K562 (cell line): ENCODE data around the gene CYLC1. TPM values are rescaled to one million over a fixed set of nuclear protein-coding genes. Genes with fewer than 3 reads are reported as not detected.

Experiments used
- ATAC-seq: fragments of 200-7000 bp; cut with Tn5 transposase; 3 replicates; pipeline ENCODE4 v1.9.1; 2020; ENCODE audit warnings: moderate library complexity
- BruUV-seq: library from RNA; stranded (reverse); fragments of 400-500 nt; replicated peaks from 2 replicates; lab custom pipeline; 2021; lab: Mats Ljungman, UMichigan
- CTCF ChIA-PET: fragments of 300-600 bp; formaldehyde crosslinking; extraction: SDS; loops from one replicate; lab custom pipeline; 2021; ENCODE audit warnings: low intra/inter-chr PET ratio; lab: Yijun Ruan, JAX
- POLR2A ChIA-PET: fragments of 300-600, 350-650 bp; sonication (Branson Sonifier 250); formaldehyde crosslinking; extraction: SDS; loops from one replicate; lab custom pipeline; 2021; ENCODE audit warnings: antibody characterized with exemption, inconsistent platforms; lab: Yijun Ruan, JAX
- DNase-seq, 4 experiments: peaks; one replicate each; pipeline versions ENCODE4 v3.0.0 to v3.0.0-alpha.2; 2011 to 2018; ENCODE audit warnings: low spot score in 3 of 4, mixed read lengths in 3 of 4; ENCODE audit errors: extremely low read depth in 1 of 4
- FAIRE-seq: peaks from 2 replicates; lab custom pipeline; 2011; peaks lifted over from hg19 to GRCh38; lab: Jason Lieb, UNC
- H2AFZ ChIP-seq: 2 replicates; pipeline ENCODE4 v1.6.0; 2011; ENCODE audit warnings: low read depth, low read length, control low read depth, inconsistent platforms
- H3K27ac ChIP-seq: fragments of 200-600 bp; 3 replicates; pipeline ENCODE4 v1.8.0; 2011; ENCODE audit warnings: low read depth, mild to moderate bottlenecking, control low read depth, inconsistent platforms, low read length, moderate library complexity, mixed read lengths; ENCODE audit errors: extremely low read depth
- H3K27me3 ChIP-seq, 2 experiments: fragments of 300-600 bp in 1 of 2; 2 replicates in 1 of 2; 3 replicates in 1 of 2; pipeline versions ENCODE4 v1.6.0 to v1.8.0; 2011; ENCODE audit warnings: inconsistent platforms in 2 of 2, low read length in 2 of 2, mild to moderate bottlenecking in 1 of 2, mixed read lengths in 1 of 2, moderate library complexity in 1 of 2; ENCODE audit not compliant: control insufficient read depth in 2 of 2, insufficient read depth in 2 of 2
- H3K36me3 ChIP-seq: fragments of 300-600 bp; 3 replicates; pipeline ENCODE4 v1.8.0; 2011; ENCODE audit warnings: mild to moderate bottlenecking, low read length, inconsistent platforms; ENCODE audit not compliant: control insufficient read depth, insufficient read depth
- H3K4me1 ChIP-seq, 2 experiments: fragments of 200-600 bp in 1 of 2; replicated peaks in 1 of 2; 2 replicates in 1 of 2; 3 replicates in 1 of 2; pipeline versions ENCODE4 v1.5.1 to v1.8.0; 2011; ENCODE audit warnings: inconsistent platforms in 2 of 2, low read length in 2 of 2, mild to moderate bottlenecking in 1 of 2, mixed read lengths in 1 of 2, moderate library complexity in 1 of 2; ENCODE audit not compliant: control insufficient read depth in 2 of 2, insufficient read depth in 2 of 2
- H3K4me2 ChIP-seq: 2 replicates; pipeline ENCODE4 v1.6.1; 2011; ENCODE audit warnings: low read length, control low read depth, inconsistent platforms, mixed read lengths; ENCODE audit not compliant: insufficient read depth
- H3K4me3 ChIP-seq: fragments of 200-600 bp; sonication (generic), shearing (Covaris generic); 2 replicates; pipeline ENCODE4 v1.5.1; 2016; ENCODE audit warnings: control low read depth, inconsistent platforms
- H3K79me2 ChIP-seq: fragments of 200-600 bp; 3 replicates; pipeline ENCODE4 v1.8.0; 2011; ENCODE audit warnings: low read length, inconsistent platforms; ENCODE audit not compliant: control insufficient read depth, insufficient read depth
- H3K9ac ChIP-seq, 2 experiments: 2 replicates each; pipeline versions ENCODE4 v1.6.0 to v1.6.1; 2011; ENCODE audit warnings: low read depth in 2 of 2, low read length in 2 of 2, control low read depth in 1 of 2, inconsistent platforms in 1 of 2, mild to moderate bottlenecking in 1 of 2, mixed read lengths in 1 of 2; ENCODE audit not compliant: insufficient read depth in 1 of 2
- H3K9me1 ChIP-seq: one replicate; pipeline ENCODE4 v1.6.0; 2011; ENCODE audit warnings: inconsistent platforms, mild to moderate bottlenecking, low read length, moderate library complexity; ENCODE audit not compliant: control insufficient read depth, insufficient read depth
- H3K9me3 ChIP-seq: replicated peaks from 2 replicates; pipeline ENCODE4 v1.5.1; 2011; ENCODE audit warnings: low read depth, low read length, inconsistent platforms; ENCODE audit not compliant: control insufficient read depth, insufficient read depth
- H4K20me1 ChIP-seq: replicated peaks from 2 replicates; pipeline ENCODE4 v1.6.1; 2011; ENCODE audit warnings: low read length, inconsistent platforms, mixed read lengths; ENCODE audit not compliant: control insufficient read depth, insufficient read depth
- EWSR1 ChIP-seq: fragments of 450-650 bp; IDR thresholded peaks from 2 replicates; pipeline ENCODE4 v1.6.1; 2018; ENCODE audit warnings: borderline replicate concordance, mild to moderate bottlenecking, low read depth, moderate library complexity; ENCODE audit not compliant: partially characterized antibody
- FOXK2 ChIP-seq, 2 experiments: fragments of 450-650 bp; IDR thresholded peaks in 1 of 2; conservative IDR thresholded peaks in 1 of 2; 2 replicates each; pipeline ENCODE4 v1.6.1; 2016; ENCODE audit warnings: low read depth in 2 of 2, mild to moderate bottlenecking in 1 of 2
- RB1 ChIP-seq: fragments of 450-650 bp; IDR thresholded peaks from 2 replicates; pipeline ENCODE4 v1.6.1; 2017; ENCODE audit warnings: low read depth, mild to moderate bottlenecking
- RBM17 ChIP-seq: fragments of 200-400 bp; formaldehyde crosslinking; IDR thresholded peaks from 2 replicates; pipeline ENCODE4 v1.6.1; 2017; ENCODE audit warnings: low read depth, mild to moderate bottlenecking, low read length, borderline replicate concordance
- SRSF7 ChIP-seq: fragments of 200-400 bp; formaldehyde crosslinking; optimal IDR thresholded peaks from 2 replicates; pipeline ENCODE3; 2017; ENCODE audit warnings: mild to moderate bottlenecking, low read depth, low read length
- TFAM ChIP-seq: fragments of 250-450 bp; sonication (Bioruptor Pico); conservative IDR thresholded peaks from 2 replicates; pipeline ENCODE4 v1.5.0; 2021; ENCODE audit warnings: mild to moderate bottlenecking, moderate library complexity
- XRCC5 ChIP-seq: fragments of 200-400 bp; formaldehyde crosslinking; IDR thresholded peaks from 2 replicates; pipeline ENCODE4 v1.6.1; 2017; ENCODE audit warnings: low read depth, mild to moderate bottlenecking, low read length
- ZNF12 ChIP-seq: sonication (generic); formaldehyde crosslinking; IDR thresholded peaks from 2 replicates; pipeline ENCODE4 v1.4.0; 2020; ENCODE audit warnings: mild to moderate bottlenecking, missing genetic modification reagents
- whole genome bisulfite sequencing: fragments of 100-300 bp; shearing (Covaris generic); methylation state at CpG from one replicate; pipeline ENCODE4 v1.1.6; 2016; ENCODE audit warnings: low coverage, mixed read lengths; ENCODE audit not compliant: insufficient coverage; ENCODE audit errors: missing lambda C conversion rate; 5-methylcytosine and 5-hydroxymethylcytosine counted together
- in situ Hi-C: fragments of 300-500 bp; cut with MboI; formaldehyde crosslinking; loops from 4 replicates; pipeline ENCODE4 v1.15.0; 2018; ENCODE audit warnings: inconsistent platforms, mixed read lengths
- intact Hi-C: fragments of 100-400 bp; cut with micrococcal nuclease; formaldehyde crosslinking; loops from 2 replicates; pipeline ENCODE4 v1.14.2; 2022
- polyA plus RNA-seq, 8 experiments: library from polyadenylated mRNA; depleted of rRNA in 4 of 8; stranded (reverse) in 5 of 8; unstranded in 3 of 8; fragments of >200 nt; fragmentation: Nextera tagmentation in 2 of 8; fragmentation: Illumina TruSeq in 1 of 8; extraction: Ambion mirVana in 2 of 8; extraction: Trizol in 1 of 8; gene quantifications; 2 replicates each; pipeline versions ENCODE4 v1.2.1 to v1.2.3, GENCODE V29; 2011 to 2014; ENCODE audit warnings: inconsistent platforms in 1 of 8, missing spikeins in 1 of 8
- total RNA-seq, 7 experiments: library from RNA; depleted of rRNA in 6 of 7; stranded (reverse); fragments of >200 nt in 6 of 7; fragmentation: Illumina TruSeq in 2 of 7; extraction: Trizol in 2 of 7; gene quantifications; 2 replicates each; pipeline versions ENCODE4 v1.2.1 to v1.2.3, GENCODE V29; 2011 to 2021; ENCODE audit warnings: low replicate concordance in 1 of 7
- TF ChIP-seq, protein P1 (sequence below): fragments of 200-800 bp; sonication (Bioruptor generic); IDR thresholded peaks from 2 replicates; pipeline ENCODE4 v1.6.1; 2017; ENCODE audit warnings: missing genetic modification characterization, missing compliant biosample characterization
- TF ChIP-seq, protein P2 (sequence below): fragments of 450-650 bp; IDR thresholded peaks from 2 replicates; pipeline ENCODE4 v1.6.1; 2017; ENCODE audit warnings: antibody characterized with exemption
- TF ChIP-seq, protein P3 (sequence below): conservative IDR thresholded peaks from 2 replicates; pipeline ENCODE4 v1.6.1; 2011; ENCODE audit warnings: low read depth, mild to moderate bottlenecking, low read length; ENCODE audit not compliant: control insufficient read depth
- TF ChIP-seq, protein P4 (sequence below): fragments of 450-650 bp; IDR thresholded peaks from 2 replicates; pipeline ENCODE4 v1.7.0; 2016; ENCODE audit warnings: borderline replicate concordance

The CYLC1 gene
- total and polyA plus RNA-seq, 9 of the 15 experiments (the other 6 are each of a cell fraction or from before 2014, with no cell fraction given): not detected

DNA sequence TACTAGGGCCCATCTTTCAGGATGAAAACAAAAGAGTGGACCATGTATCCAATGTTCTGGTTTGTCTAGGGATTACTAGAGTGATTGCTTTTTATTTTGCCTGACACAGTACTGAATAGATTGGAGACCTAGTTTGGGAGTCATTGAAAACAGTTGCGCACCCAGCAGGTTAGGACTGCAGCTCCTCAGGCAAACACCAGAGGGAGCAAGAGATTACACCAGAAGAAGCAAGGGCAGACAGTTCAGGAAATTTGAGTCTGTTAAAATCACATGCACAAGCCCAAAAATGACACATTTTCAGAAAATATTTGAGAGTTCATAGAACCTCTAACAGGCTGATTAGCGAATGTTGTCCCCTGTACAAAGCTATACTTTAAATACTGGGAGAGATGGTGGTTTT is 55.6 kb downstream of the CYLC1 start (continued):
- TF ChIP-seq, protein P1, sequence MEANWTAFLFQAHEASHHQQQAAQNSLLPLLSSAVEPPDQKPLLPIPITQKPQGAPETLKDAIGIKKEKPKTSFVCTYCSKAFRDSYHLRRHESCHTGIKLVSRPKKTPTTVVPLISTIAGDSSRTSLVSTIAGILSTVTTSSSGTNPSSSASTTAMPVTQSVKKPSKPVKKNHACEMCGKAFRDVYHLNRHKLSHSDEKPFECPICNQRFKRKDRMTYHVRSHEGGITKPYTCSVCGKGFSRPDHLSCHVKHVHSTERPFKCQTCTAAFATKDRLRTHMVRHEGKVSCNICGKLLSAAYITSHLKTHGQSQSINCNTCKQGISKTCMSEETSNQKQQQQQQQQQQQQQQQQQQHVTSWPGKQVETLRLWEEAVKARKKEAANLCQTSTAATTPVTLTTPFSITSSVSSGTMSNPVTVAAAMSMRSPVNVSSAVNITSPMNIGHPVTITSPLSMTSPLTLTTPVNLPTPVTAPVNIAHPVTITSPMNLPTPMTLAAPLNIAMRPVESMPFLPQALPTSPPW (CRISPR knock-in tag): no peak
- TF ChIP-seq, protein P2, sequence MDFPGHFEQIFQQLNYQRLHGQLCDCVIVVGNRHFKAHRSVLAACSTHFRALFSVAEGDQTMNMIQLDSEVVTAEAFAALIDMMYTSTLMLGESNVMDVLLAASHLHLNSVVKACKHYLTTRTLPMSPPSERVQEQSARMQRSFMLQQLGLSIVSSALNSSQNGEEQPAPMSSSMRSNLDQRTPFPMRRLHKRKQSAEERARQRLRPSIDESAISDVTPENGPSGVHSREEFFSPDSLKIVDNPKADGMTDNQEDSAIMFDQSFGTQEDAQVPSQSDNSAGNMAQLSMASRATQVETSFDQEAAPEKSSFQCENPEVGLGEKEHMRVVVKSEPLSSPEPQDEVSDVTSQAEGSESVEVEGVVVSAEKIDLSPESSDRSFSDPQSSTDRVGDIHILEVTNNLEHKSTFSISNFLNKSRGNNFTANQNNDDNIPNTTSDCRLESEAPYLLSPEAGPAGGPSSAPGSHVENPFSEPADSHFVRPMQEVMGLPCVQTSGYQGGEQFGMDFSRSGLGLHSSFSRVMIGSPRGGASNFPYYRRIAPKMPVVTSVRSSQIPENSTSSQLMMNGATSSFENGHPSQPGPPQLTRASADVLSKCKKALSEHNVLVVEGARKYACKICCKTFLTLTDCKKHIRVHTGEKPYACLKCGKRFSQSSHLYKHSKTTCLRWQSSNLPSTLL: no peak
- TF ChIP-seq ZNF12 (CRISPR knock-in tag) (no peak), RBM17 (no peak)

DNA sequence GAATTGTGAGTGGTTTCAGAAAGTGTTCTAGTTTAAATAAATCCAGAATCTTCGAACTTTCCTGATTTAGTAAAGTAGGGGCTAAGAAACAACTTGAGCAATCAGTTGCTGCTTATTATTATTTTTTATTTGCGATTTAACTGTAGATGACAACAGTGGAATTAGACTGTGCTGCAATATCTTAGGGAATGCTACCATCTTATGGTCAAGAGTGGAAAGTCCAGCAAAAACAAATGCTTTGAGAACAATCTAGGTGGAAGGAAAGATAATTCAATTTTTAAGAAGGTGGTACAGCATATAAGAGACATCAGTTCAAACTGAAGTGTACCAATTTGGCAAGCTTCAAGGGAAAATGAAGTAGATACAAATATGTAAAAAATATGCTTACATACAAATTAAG is 73.3 kb downstream of the CYLC1 start:
- POLR2A ChIA-PET: no interaction called here
- no peak for FAIRE-seq

More for the DNA sequence above, 73.3 kb downstream of the CYLC1 start:
- intact Hi-C loops (no loop called here), in situ Hi-C loops (no loop called here)
- Histone ChIP-seq H3K9me3 (no peaks in the 10 kb centered on the region), H3K4me3 (no peak overlapping the region), H3K9ac (no peak overlapping the region), H3K9me1 (no peaks in the 10 kb centered on the region), H2AFZ (no peak overlapping the region), H3K4me1 (no peaks in the 10 kb centered on the region), H3K27me3 (no peaks in the 10 kb centered on the region), H3K36me3 (no peaks in the 10 kb centered on the region), H3K79me2 (no peaks in the 10 kb centered on the region), H3K4me2 (no peak overlapping the region), H3K27ac (no peak overlapping the region), H4K20me1 (no peaks in the 10 kb centered on the region)
- TF ChIP-seq, protein P3, sequence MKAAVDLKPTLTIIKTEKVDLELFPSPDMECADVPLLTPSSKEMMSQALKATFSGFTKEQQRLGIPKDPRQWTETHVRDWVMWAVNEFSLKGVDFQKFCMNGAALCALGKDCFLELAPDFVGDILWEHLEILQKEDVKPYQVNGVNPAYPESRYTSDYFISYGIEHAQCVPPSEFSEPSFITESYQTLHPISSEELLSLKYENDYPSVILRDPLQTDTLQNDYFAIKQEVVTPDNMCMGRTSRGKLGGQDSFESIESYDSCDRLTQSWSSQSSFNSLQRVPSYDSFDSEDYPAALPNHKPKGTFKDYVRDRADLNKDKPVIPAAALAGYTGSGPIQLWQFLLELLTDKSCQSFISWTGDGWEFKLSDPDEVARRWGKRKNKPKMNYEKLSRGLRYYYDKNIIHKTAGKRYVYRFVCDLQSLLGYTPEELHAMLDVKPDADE: no peak
- TF ChIP-seq XRCC5 (no peak), EWSR1 (no peak), FOXK2 (conservative IDR thresholded peaks at IDR 0.05 in 1 of 2, IDR thresholded peaks at IDR 0.05 in 1 of 2; ENCODE audit: low read depth in 2 of 2) (no peak), TFAM (CRISPR knock-in tag) (no peak), SRSF7 (no peak), RB1 (no peak)
- TF ChIP-seq, protein P4, sequence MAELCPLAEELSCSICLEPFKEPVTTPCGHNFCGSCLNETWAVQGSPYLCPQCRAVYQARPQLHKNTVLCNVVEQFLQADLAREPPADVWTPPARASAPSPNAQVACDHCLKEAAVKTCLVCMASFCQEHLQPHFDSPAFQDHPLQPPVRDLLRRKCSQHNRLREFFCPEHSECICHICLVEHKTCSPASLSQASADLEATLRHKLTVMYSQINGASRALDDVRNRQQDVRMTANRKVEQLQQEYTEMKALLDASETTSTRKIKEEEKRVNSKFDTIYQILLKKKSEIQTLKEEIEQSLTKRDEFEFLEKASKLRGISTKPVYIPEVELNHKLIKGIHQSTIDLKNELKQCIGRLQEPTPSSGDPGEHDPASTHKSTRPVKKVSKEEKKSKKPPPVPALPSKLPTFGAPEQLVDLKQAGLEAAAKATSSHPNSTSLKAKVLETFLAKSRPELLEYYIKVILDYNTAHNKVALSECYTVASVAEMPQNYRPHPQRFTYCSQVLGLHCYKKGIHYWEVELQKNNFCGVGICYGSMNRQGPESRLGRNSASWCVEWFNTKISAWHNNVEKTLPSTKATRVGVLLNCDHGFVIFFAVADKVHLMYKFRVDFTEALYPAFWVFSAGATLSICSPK: no peak
- DNase-seq: no peak
- CTCF ChIA-PET: no interaction called here
- ATAC-seq: no peak
- no TSS peak for BruUV-seq
- WGBS: 0% methylated on average over 2 of the region's 2 CpGs
